Astrocyte (in vitro differentiated cells and primary cell): ENCODE data around the gene RAB37. TPM values are rescaled to one million over a fixed set of nuclear protein-coding genes. Genes with fewer than 3 reads are reported as not detected.

Source experiments
- microRNA-seq: library from miRNA; unstranded; fragments of <30 nt; microRNA quantifications from one replicate; pipeline ENCODE4 v1.2.0, GENCODE V29; 2020
- total RNA-seq: library from RNA; stranded (reverse); gene quantifications from 2 replicates; pipeline ENCODE4 v1.2.1, GENCODE V29; 2021

The RAB37 gene
- total RNA-seq, 1 donor from 2014 or later = 0.77 TPM

Small RNA genes within 50 kb of the gene (microRNA-seq; reads per million reads assigned to microRNA genes)
- gene MIR3615 = 257 reads per million, percentile 73 among the genes with 10 or more reads in this experiment

Other genes starting within 250 kb of the RAB37 start
- not detected in 2 replicates for gene CD300LB, start 205.8 kb upstream of the RAB37 start, total RNA-seq
- gene CD300C, start 191.1 kb upstream of the RAB37 start, total RNA-seq = 0.27 TPM in 1 of 2 replicates, not detected in the other
- not detected in 2 replicates for gene CD300H, start 169.7 kb upstream of the RAB37 start, total RNA-seq
- gene CD300LD, start 145.0 kb upstream of the RAB37 start, total RNA-seq = not detected in 2 replicates
- not detected in 2 replicates for gene CD300E, start 113.5 kb upstream of the RAB37 start, total RNA-seq
- gene CD300LF, start 24.3 kb upstream of the RAB37 start, total RNA-seq = not detected in 2 replicates
- 27.9 and 36.3 TPM in 2 replicates for gene NHERF1, start 11.4 kb downstream of the RAB37 start, total RNA-seq
- gene NAT9, start 39.1 kb downstream of the RAB37 start, total RNA-seq = 58.4 and 61.8 TPM in 2 replicates
- gene GRIN2C, start 122.6 kb downstream of the RAB37 start, total RNA-seq = 0.50 and 1.0 TPM in 2 replicates
- 30.8 and 34.2 TPM in 2 replicates for gene FDXR, start 135.7 kb downstream of the RAB37 start, total RNA-seq
- not detected in 2 replicates for gene FADS6, start 156.4 kb downstream of the RAB37 start, total RNA-seq
- 0.14 TPM in 1 of 2 replicates, not detected in the other for gene USH1G, start 186.0 kb downstream of the RAB37 start, total RNA-seq
- not detected in 2 replicates for gene OTOP2, start 187.0 kb downstream of the RAB37 start, total RNA-seq
- gene OTOP3, start 198.6 kb downstream of the RAB37 start, total RNA-seq = not detected in 2 replicates
- 2.5 and 2.6 TPM in 2 replicates for gene HID1, start 235.5 kb downstream of the RAB37 start, total RNA-seq